ENCODE measurements around the gene PIH1D1. TPM values are rescaled to one million over a fixed set of nuclear protein-coding genes. Genes with fewer than 3 reads are reported as not detected.

Gene PIH1D1
- total and polyA plus RNA-seq, 10 of the 15 experiments (the other 5 are each of a cell fraction or from before 2014, with no cell fraction given) = 16.1 to 153 (median 106) TPM

GRCh38 chr19:49468746-49469447 lies 17.3 kb upstream of the PIH1D1 start (continued):
- peak; percentile 37; the same call in 1 of the 2 replicates for TF ChIP-seq FOXM1 (IDR thresholded peaks at IDR 0.05; ENCODE audit: low read depth, low read length)
- TF ChIP-seq CBFB (IDR thresholded peaks at IDR 0.05; ENCODE audit: low read depth) = peak; percentile 88
- TF ChIP-seq EP300 (IDR thresholded peaks at IDR 0.05; ENCODE audit: borderline replicate concordance in 1 of 2, control insufficient read depth in 1 of 2, low read depth in 2 of 2, low read length in 2 of 2) = peak in 1 of 2 experiments; percentile 66; a peak in 1 of 4 replicates
- peak; percentile 69 for TF ChIP-seq SP1 (IDR thresholded peaks at IDR 0.05; ENCODE audit: low read depth, low read length)
- TF ChIP-seq FOS (IDR thresholded peaks at IDR 0.05; ENCODE audit: borderline replicate concordance, extremely low read depth, insufficient read length) = no peak
- no peak for TF ChIP-seq IRF3 (IDR thresholded peaks at IDR 0.05)
- TF ChIP-seq CTCF (IDR thresholded peaks at IDR 0.05 in 2 of 3, conservative IDR thresholded peaks at IDR 0.05 in 1 of 3; ENCODE audit: control insufficient read depth in 2 of 3, extremely low read depth in 1 of 3, insufficient read depth in 1 of 3, low read depth in 3 of 3, low read length in 3 of 3) = no peak
- peak; percentile 65; the same call in 1 of the 2 replicates for TF ChIP-seq SMARCA5 (IDR thresholded peaks at IDR 0.05)
- no peak for TF ChIP-seq SMC3 (IDR thresholded peaks at IDR 0.05; ENCODE audit: borderline replicate concordance, low read length)
- no peak for TF ChIP-seq CBX5 (IDR thresholded peaks at IDR 0.05; ENCODE audit: low read depth)
- TF ChIP-seq MTA3 (IDR thresholded peaks at IDR 0.05; ENCODE audit: borderline replicate concordance, low read length) = no peak
- peak; percentile 39; the same call in 1 of the 2 replicates for TF ChIP-seq ZNF217 (IDR thresholded peaks at IDR 0.05)
- no peak for TF ChIP-seq NKRF (conservative IDR thresholded peaks at IDR 0.05)
- TF ChIP-seq WRNIP1 (IDR thresholded peaks at IDR 0.05; ENCODE audit: borderline replicate concordance, low read depth, low read length) = no peak
- no peak for TF ChIP-seq ZBED1 (IDR thresholded peaks at IDR 0.05; ENCODE audit: borderline replicate concordance)
- peak; percentile 20; the same call in 1 of the 2 replicates for TF ChIP-seq TBL1XR1 (IDR thresholded peaks at IDR 0.05; ENCODE audit: low read depth, low read length)
- no peak for TF ChIP-seq CUX1 (IDR thresholded peaks at IDR 0.05; ENCODE audit: insufficient replicate concordance, low read depth, low read length)
- TF ChIP-seq POLR2A (IDR thresholded peaks at IDR 0.05; ENCODE audit: low read depth, low read length) = no peak
- TF ChIP-seq ZNF622 (IDR thresholded peaks at IDR 0.05) = no peak
- TF ChIP-seq BACH1 (IDR thresholded peaks at IDR 0.05; ENCODE audit: borderline replicate concordance) = no peak
- TF ChIP-seq BMI1 (IDR thresholded peaks at IDR 0.05; ENCODE audit: borderline replicate concordance) = peak; percentile 76
